Measurements from ENCODE around the gene ZNF182. TPM values are rescaled to one million over a fixed set of nuclear protein-coding genes. Genes with fewer than 3 reads are reported as not detected.

Gene ZNF182
- total and polyA plus RNA-seq, 9 of the 15 experiments (the other 6 are each of a cell fraction or from before 2014, with no cell fraction given): 0.59 to 5.0 (median 3.9) TPM

DNA sequence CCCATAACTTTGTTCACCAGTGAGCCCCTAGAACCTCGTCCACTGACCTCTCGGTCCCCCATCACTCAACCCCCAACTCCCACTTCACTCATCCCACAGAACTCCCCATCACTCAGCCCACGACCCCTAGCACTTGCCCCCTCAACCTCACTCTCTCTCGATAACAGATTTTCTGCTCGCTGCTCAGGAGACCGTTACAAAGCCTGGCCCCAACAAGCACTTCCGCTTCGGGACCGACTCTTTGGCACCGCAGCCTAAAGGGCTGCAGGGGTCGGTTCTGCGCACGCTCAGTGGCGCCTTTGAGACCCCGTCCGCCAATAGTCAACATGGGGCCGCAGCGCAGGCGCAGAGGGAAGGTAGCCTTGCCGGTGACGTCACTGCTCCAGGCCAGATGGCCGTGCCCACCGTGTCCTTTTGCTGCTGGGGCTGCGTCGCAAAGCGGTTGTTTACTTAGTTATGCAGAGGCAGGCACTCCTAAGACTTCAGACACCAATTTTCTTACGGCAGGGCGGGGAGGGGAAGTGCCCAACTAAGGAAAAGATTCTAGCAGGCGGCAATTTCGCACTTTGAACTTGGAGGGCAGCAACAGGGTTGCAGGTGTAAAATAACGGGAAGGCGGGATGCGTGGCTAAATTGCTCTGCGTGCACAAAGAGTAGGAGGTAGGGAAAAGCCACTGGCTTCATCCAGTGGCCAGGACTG is at the start of gene ZNF182 (continued):
- no peak for TF ChIP-seq KLF6 (CRISPR knock-in tag; IDR thresholded peaks at IDR 0.05; ENCODE audit: borderline replicate concordance)
- TF ChIP-seq JUN (IDR thresholded peaks at IDR 0.05; ENCODE audit: borderline replicate concordance, low read depth, low read length): peak; percentile 44; the same call in 1 of the 2 replicates
- no peak for TF ChIP-seq JUN (CRISPR knock-in tag; IDR thresholded peaks at IDR 0.05; ENCODE audit: borderline replicate concordance)
- no peak for TF ChIP-seq ETS2 (tag; IDR thresholded peaks at IDR 0.05; ENCODE audit: borderline replicate concordance, poor library complexity, severe bottlenecking)
- TF ChIP-seq TOE1 (IDR thresholded peaks at IDR 0.05; ENCODE audit: borderline replicate concordance): no peak
- TF ChIP-seq TOE1 (CRISPR knock-in tag; IDR thresholded peaks at IDR 0.05; ENCODE audit: borderline replicate concordance, low read depth): no peak
- TF ChIP-seq WHSC1 (IDR thresholded peaks at IDR 0.05; ENCODE audit: low read length): no peak
- TF ChIP-seq ZNF695 (CRISPR knock-in tag; IDR thresholded peaks at IDR 0.05): no peak
- 0 out of 2 replicates have a peak, but pooled peaks have one; percentile 16 for TF ChIP-seq CREB1 (IDR thresholded peaks at IDR 0.05)
- TF ChIP-seq CREB1 (CRISPR knock-in tag; IDR thresholded peaks at IDR 0.05): peak; percentile 84
- peak in 1 of 2 experiments; percentile 99; a peak in 3 of 4 replicates for TF ChIP-seq FOXA3 (CRISPR knock-in tag; conservative IDR thresholded peaks at IDR 0.05 in 1 of 2, IDR thresholded peaks at IDR 0.05 in 1 of 2)
- peak; percentile 50; the same call in 1 of the 2 replicates for TF ChIP-seq PML (IDR thresholded peaks at IDR 0.05; ENCODE audit: low read length)
- TF ChIP-seq SAP30 (IDR thresholded peaks at IDR 0.05; ENCODE audit: borderline replicate concordance, insufficient read depth, low read depth, low read length, poor library complexity, severe bottlenecking): no peak
- TF ChIP-seq, protein P1, sequence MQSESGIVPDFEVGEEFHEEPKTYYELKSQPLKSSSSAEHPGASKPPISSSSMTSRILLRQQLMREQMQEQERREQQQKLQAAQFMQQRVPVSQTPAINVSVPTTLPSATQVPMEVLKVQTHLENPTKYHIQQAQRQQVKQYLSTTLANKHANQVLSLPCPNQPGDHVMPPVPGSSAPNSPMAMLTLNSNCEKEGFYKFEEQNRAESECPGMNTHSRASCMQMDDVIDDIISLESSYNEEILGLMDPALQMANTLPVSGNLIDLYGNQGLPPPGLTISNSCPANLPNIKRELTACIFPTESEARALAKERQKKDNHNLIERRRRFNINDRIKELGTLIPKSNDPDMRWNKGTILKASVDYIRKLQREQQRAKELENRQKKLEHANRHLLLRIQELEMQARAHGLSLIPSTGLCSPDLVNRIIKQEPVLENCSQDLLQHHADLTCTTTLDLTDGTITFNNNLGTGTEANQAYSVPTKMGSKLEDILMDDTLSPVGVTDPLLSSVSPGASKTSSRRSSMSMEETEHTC (IDR thresholded peaks at IDR 0.05): no peak
- TF ChIP-seq SMARCA5 (IDR thresholded peaks at IDR 0.05): peak; percentile 51; the same call in 1 of the 2 replicates
- TF ChIP-seq, protein P2, sequence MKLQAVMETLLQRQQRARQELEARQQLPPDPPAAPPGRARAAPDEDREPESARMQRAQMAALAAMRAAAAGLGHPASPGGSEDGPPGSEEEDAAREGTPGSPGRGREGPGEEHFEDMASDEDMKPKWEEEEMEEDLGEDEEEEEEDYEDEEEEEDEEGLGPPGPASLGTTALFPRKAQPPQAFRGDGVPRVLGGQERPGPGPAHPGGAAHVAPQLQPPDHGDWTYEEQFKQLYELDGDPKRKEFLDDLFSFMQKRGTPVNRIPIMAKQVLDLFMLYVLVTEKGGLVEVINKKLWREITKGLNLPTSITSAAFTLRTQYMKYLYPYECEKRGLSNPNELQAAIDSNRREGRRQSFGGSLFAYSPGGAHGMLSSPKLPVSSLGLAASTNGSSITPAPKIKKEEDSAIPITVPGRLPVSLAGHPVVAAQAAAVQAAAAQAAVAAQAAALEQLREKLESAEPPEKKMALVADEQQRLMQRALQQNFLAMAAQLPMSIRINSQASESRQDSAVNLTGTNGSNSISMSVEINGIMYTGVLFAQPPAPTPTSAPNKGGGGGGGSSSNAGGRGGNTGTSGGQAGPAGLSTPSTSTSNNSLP (IDR thresholded peaks at IDR 0.05; ENCODE audit: borderline replicate concordance, low read depth, low read length): no peak
- TF ChIP-seq SP1 (CRISPR knock-in tag; IDR thresholded peaks at IDR 0.05): 0 out of 2 replicates have a peak, but pooled peaks have one; percentile 29
- TF ChIP-seq, protein P3, sequence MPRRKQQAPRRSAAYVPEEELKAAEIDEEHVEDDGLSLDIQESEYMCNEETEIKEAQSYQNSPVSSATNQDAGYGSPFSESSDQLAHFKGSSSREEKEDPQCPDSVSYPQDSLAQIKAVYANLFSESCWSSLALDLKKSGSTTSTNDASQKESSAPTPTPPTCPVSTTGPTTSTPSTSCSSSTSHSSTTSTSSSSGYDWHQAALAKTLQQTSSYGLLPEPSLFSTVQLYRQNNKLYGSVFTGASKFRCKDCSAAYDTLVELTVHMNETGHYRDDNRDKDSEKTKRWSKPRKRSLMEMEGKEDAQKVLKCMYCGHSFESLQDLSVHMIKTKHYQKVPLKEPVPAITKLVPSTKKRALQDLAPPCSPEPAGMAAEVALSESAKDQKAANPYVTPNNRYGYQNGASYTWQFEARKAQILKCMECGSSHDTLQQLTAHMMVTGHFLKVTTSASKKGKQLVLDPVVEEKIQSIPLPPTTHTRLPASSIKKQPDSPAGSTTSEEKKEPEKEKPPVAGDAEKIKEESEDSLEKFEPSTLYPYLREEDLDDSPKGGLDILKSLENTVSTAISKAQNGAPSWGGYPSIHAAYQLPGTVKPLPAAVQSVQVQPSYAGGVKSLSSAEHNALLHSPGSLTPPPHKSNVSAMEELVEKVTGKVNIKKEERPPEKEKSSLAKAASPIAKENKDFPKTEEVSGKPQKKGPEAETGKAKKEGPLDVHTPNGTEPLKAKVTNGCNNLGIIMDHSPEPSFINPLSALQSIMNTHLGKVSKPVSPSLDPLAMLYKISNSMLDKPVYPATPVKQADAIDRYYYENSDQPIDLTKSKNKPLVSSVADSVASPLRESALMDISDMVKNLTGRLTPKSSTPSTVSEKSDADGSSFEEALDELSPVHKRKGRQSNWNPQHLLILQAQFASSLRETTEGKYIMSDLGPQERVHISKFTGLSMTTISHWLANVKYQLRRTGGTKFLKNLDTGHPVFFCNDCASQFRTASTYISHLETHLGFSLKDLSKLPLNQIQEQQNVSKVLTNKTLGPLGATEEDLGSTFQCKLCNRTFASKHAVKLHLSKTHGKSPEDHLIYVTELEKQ (CRISPR knock-in tag; IDR thresholded peaks at IDR 0.05): no peak
- no peak for TF ChIP-seq BCL6 (CRISPR knock-in tag; IDR thresholded peaks at IDR 0.05)
- peak; percentile 84 for TF ChIP-seq JUND (IDR thresholded peaks at IDR 0.05; ENCODE audit: borderline replicate concordance, low read depth, low read length)
- peak; percentile 64; the same call in 2 of the 3 replicates for TF ChIP-seq JUND (tag; IDR thresholded peaks at IDR 0.05; ENCODE audit: borderline replicate concordance, low read depth, low read length)
- TF ChIP-seq PRMT5 (CRISPR knock-in tag; IDR thresholded peaks at IDR 0.05): no peak

Data from K562 (cell line).